GM23248 (cell line): Measurements from ENCODE around the gene BCORL1. TPM values are rescaled to one million over a fixed set of nuclear protein-coding genes. Genes with fewer than 3 reads are reported as not detected.

Source experiments
- DNase-seq: peaks from one replicate; pipeline ENCODE4 v3.0.0-alpha.2; 2015
- H2AFZ ChIP-seq: fragments of 200-600 bp; sonication (generic); 2 replicates; pipeline ENCODE4 v1.6.1; 2016; ENCODE audit warnings: antibody characterized with exemption
- H3F3A ChIP-seq: fragments of 200-600 bp; sonication (generic); 2 replicates; pipeline ENCODE4 v1.6.1; 2016; ENCODE audit warnings: mild to moderate bottlenecking, antibody characterized with exemption, mixed run types; ENCODE audit not compliant: insufficient read depth
- H3K27ac ChIP-seq: fragments of 200-600 bp; sonication (generic); 2 replicates; pipeline ENCODE4 v1.5.1; 2016; ENCODE audit warnings: mild to moderate bottlenecking
- H3K27me3 ChIP-seq: fragments of 200-600 bp; sonication (generic); replicated peaks from 2 replicates; pipeline ENCODE4 v1.6.1; 2016; ENCODE audit warnings: mild to moderate bottlenecking; ENCODE audit not compliant: insufficient read depth
- H3K36me3 ChIP-seq: fragments of 200-600 bp; sonication (generic); 2 replicates; pipeline ENCODE4 v1.6.1; 2016; ENCODE audit warnings: low read depth, mild to moderate bottlenecking
- H3K4me1 ChIP-seq: fragments of 200-600 bp; sonication (generic); 2 replicates; pipeline ENCODE4 v1.6.1; 2016; ENCODE audit warnings: mild to moderate bottlenecking; ENCODE audit not compliant: insufficient read depth
- H3K4me2 ChIP-seq: fragments of 200-600 bp; sonication (generic); one replicate; pipeline ENCODE4 v1.6.1; 2016; ENCODE audit warnings: mild to moderate bottlenecking; ENCODE audit not compliant: unreplicated experiment
- H3K4me3 ChIP-seq: fragments of 200-600 bp; sonication (generic); 2 replicates; pipeline ENCODE4 v1.5.1; 2016; ENCODE audit warnings: mild to moderate bottlenecking
- H3K79me2 ChIP-seq: fragments of 200-600 bp; sonication (generic); 2 replicates; pipeline ENCODE4 v1.6.1; 2016; ENCODE audit warnings: mild to moderate bottlenecking; ENCODE audit not compliant: insufficient read depth
- H3K9ac ChIP-seq: fragments of 200-600 bp; sonication (generic); 2 replicates; pipeline ENCODE4 v1.6.1; 2016; ENCODE audit warnings: mild to moderate bottlenecking
- H3K9me2 ChIP-seq: fragments of 200-600 bp; sonication (generic); 2 replicates; pipeline ENCODE4 v1.6.1; 2016; ENCODE audit warnings: mixed run types, mild to moderate bottlenecking, moderate library complexity; ENCODE audit not compliant: insufficient read depth
- H3K9me3 ChIP-seq: fragments of 200-600 bp; sonication (generic); one replicate; pipeline ENCODE4 v1.6.1; 2017; ENCODE audit warnings: low read depth
- H4K20me1 ChIP-seq: fragments of 200-600 bp; sonication (generic); 2 replicates; pipeline ENCODE4 v1.6.0; 2016; ENCODE audit not compliant: insufficient read depth
- EZH2 ChIP-seq: fragments of 200-600 bp; sonication (generic); IDR thresholded peaks from 2 replicates; pipeline ENCODE4 v1.6.1; 2018; ENCODE audit warnings: antibody characterized with exemption, mild to moderate bottlenecking; ENCODE audit not compliant: insufficient read depth, poor library complexity, severe bottlenecking
- EZH2phosphoT487 ChIP-seq: fragments of 200-600 bp; sonication (generic); IDR thresholded peaks from 2 replicates; pipeline ENCODE4 v1.6.1; 2018; ENCODE audit warnings: antibody characterized with exemption, moderate library complexity, mild to moderate bottlenecking, low read depth; ENCODE audit not compliant: insufficient read depth
- WGBS, 2 experiments: methylation state at CpG; one replicate each; pipeline ENCODE4 v1.1.6; 2015 to 2017; ENCODE audit warnings: low lambda C conversion rate in 2 of 2, low coverage in 1 of 2; ENCODE audit errors: missing lambda C conversion rate in 2 of 2; 5-methylcytosine and 5-hydroxymethylcytosine counted together
- in situ Hi-C: fragments of 300-500 bp; cut with MboI; formaldehyde crosslinking; loops from 2 replicates; pipeline ENCODE4 v1.15.0; 2020
- polyA plus RNA-seq: library from polyadenylated mRNA; unstranded; fragments of >200 nt; fragmentation: Nextera tagmentation; extraction: Ambion mirVana; gene quantifications from 2 replicates; pipeline ENCODE4 v1.2.1, GENCODE V29; 2016
- total RNA-seq: library from RNA; depleted of rRNA; stranded (reverse); fragments of >200 nt; shearing (Covaris generic); gene quantifications from 2 replicates; pipeline ENCODE4 v1.2.3, GENCODE V29; 2014

The BCORL1 gene
- total and polyA plus RNA-seq, 2 experiments from 2014 or later = 1.7 to 4.4 TPM

DNA sequence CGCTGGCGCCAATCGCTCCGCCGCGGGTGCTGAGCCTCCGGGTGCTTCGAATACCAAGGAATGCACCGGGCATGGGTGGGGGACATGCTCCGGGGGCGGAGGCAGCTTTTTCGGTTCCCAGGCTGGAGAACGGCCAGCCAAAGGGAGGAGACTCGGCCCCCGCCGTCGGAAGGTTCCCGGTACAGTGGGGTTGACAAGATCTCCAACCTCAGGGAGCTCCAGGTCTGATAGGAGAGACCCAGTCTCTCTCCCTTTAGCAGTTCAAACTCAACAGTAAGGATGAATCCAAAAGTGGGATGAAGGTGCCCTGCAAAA, 29.1 kb upstream of the BCORL1 start:
- DNase-seq = no peak
- Histone ChIP-seq H3K9me3 (no peaks in the 10 kb centered on the region), H3K4me2 (no peak overlapping the region), H3K27ac (no peak overlapping the region), H3K9me2 (no peaks in the 10 kb centered on the region), H3K9ac (no peak overlapping the region), H3K79me2 (no peaks in the 10 kb centered on the region), H3K27me3 (no peaks in the 10 kb centered on the region), H3K4me1 (no peaks in the 10 kb centered on the region), H2AFZ (no peak overlapping the region), H4K20me1 (no peaks in the 10 kb centered on the region), H3K36me3 (no peaks in the 10 kb centered on the region), H3K4me3 (no peak overlapping the region), H3F3A (no peaks in the 10 kb centered on the region)
- in situ Hi-C loops = no loop called here
- TF ChIP-seq EZH2phosphoT487 (no peak), EZH2 (no peak)
- WGBS, 2 experiments = 47 to 58% methylated on average over 6 to 15 of the region's 18 CpGs

DNA sequence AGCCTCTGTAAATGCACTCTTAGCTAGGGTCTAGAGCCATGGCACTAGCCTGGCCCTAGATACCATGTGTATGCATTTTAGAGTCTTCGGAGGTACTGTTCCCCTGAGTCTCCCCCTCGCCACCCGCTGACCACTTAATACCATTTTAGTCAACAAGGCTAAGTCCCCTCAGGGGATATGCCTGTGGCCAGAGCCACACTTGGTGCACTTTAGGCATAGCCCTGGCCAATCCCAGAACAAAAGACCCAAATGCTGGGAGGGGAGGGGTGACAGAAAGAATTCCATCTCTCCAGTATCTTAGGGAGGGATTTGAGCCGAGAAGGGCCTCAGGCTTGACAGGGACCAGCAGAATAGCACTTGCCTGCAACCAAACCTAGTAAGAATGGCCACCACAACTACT, 28.6 kb upstream of the BCORL1 start:
- H3K4me1 ChIP-seq = no peaks in the 10 kb centered on the region
- no peak overlapping the region for H3K9ac ChIP-seq
- no peak for DNase-seq

DNA sequence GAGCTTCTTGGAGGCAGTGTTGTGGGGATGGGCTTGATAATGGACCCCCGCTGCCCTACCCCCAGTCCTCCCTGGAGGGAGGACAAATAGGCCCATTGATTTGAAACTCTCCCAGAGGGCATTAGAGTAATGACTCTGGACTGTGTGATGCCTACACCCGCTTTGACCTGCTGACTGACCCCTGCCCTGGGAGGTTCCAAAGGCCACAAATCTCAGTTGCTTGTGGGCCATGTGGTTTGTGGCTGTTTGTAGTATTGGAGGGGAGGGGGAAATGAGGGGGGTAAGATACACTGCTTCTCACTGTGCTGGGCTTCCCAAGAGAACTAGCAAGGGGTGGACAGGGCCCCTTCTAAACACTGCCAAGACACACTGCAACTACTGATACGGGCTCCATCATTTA, 27.6 kb upstream of the BCORL1 start:
- Histone ChIP-seq H4K20me1 (no peaks in the 10 kb centered on the region), H2AFZ (no peak overlapping the region), H3K36me3 (no peaks in the 10 kb centered on the region), H3K9ac (no peak overlapping the region), H3K9me3 (no peaks in the 10 kb centered on the region), H3K27ac (no peak overlapping the region), H3K79me2 (no peaks in the 10 kb centered on the region), H3K4me2 (no peak overlapping the region), H3F3A (no peaks in the 10 kb centered on the region), H3K27me3 (no peaks in the 10 kb centered on the region), H3K4me3 (no peak overlapping the region), H3K4me1 (no peaks in the 10 kb centered on the region), H3K9me2 (no peaks in the 10 kb centered on the region)
- in situ Hi-C loops = no loop called here
- DNase-seq = no peak
- 35 to 56% methylated on average over 2 to 3 of the region's 3 CpGs for WGBS, 2 experiments
- no peak for TF ChIP-seq EZH2phosphoT487
- TF ChIP-seq EZH2 = no peak

More for the DNA sequence above, 28.6 kb upstream of the BCORL1 start:
- no peaks in the 10 kb centered on the region for H3K27me3 ChIP-seq
- no peaks in the 10 kb centered on the region for H3F3A ChIP-seq
- 96 to 100% methylated on average over 4 of the region's 4 CpGs for WGBS, 2 experiments
- no peak overlapping the region for H3K4me2 ChIP-seq
- H3K4me3 ChIP-seq = no peak overlapping the region
- no peaks in the 10 kb centered on the region for H4K20me1 ChIP-seq
- in situ Hi-C loops = no loop called here
- H3K9me3 ChIP-seq = no peaks in the 10 kb centered on the region
- no peak overlapping the region for H2AFZ ChIP-seq
- H3K36me3 ChIP-seq = no peaks in the 10 kb centered on the region
- H3K79me2 ChIP-seq = no peaks in the 10 kb centered on the region
- H3K27ac ChIP-seq = no peak overlapping the region
- H3K9me2 ChIP-seq = no peaks in the 10 kb centered on the region
- TF ChIP-seq EZH2 (no peak), EZH2phosphoT487 (no peak)

DNA sequence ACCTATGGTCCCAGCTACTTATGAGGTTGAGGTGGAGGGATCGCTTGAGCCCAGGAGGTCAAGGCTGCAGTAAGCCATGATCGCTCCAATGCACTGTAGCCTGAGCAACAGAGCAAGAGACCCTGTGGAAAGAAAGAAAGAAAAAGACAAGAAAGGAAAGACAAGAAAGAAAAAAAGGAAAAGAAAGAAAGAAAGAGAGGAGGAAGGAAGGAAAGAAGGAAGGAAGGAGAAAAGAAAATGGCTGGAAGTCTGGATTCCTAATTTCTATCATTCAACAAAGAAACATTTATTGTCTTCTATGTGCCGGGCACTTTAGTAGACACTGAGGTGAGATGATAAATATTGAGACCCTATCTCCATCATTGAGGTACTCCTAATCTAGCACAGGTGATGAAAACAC, 26.8 kb upstream of the BCORL1 start:
- in situ Hi-C loops = no loop called here
- WGBS, 2 experiments = 97 to 98% methylated on average over 3 of the region's 3 CpGs
- TF ChIP-seq EZH2phosphoT487 (no peak), EZH2 (no peak)
- Histone ChIP-seq H3K79me2 (no peaks in the 10 kb centered on the region), H3K9me3 (no peaks in the 10 kb centered on the region), H4K20me1 (no peaks in the 10 kb centered on the region), H3K4me3 (no peak overlapping the region), H3K9me2 (no peaks in the 10 kb centered on the region), H3F3A (no peaks in the 10 kb centered on the region), H3K9ac (no peak overlapping the region), H3K27me3 (no peaks in the 10 kb centered on the region), H3K4me1 (no peaks in the 10 kb centered on the region), H3K27ac (no peak overlapping the region), H3K4me2 (no peak overlapping the region), H3K36me3 (no peaks in the 10 kb centered on the region), H2AFZ (no peak overlapping the region)
- DNase-seq = no peak

DNA sequence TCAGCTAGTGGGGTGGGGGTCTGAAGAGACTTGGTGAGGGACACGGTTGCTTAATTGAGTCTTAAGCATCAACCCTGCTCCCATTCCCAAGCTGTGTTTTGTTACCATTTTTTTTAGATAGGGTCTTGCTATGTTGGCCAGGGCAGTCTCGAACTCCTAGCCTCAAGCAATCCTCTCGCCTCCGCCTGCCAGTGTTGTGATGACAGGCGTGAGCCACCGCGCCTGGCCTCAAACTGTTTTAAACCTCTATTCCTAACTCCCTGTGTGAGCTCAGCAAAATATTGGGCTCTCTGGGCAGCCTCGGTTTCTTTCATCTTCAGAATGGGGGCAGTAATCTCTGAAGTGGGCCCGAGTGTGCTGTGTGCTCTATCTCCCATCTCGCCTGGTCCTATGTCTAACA, 26.3 kb upstream of the BCORL1 start:
- Histone ChIP-seq H3K27me3 (no peaks in the 10 kb centered on the region), H4K20me1 (no peaks in the 10 kb centered on the region), H3K9me3 (no peaks in the 10 kb centered on the region), H3K9me2 (no peaks in the 10 kb centered on the region), H3K4me3 (no peak overlapping the region), H3F3A (no peaks in the 10 kb centered on the region), H3K4me1 (no peaks in the 10 kb centered on the region), H3K9ac (no peak overlapping the region), H3K27ac (no peak overlapping the region), H2AFZ (no peak overlapping the region), H3K36me3 (no peaks in the 10 kb centered on the region), H3K4me2 (no peak overlapping the region), H3K79me2 (no peaks in the 10 kb centered on the region)
- TF ChIP-seq EZH2 (no peak), EZH2phosphoT487 (no peak)
- no peak for DNase-seq
- WGBS, 2 experiments = 83 to 85% methylated on average over 9 to 10 of the region's 10 CpGs
- in situ Hi-C loops = no loop called here
